NCI-H526 treated with DMSO at 0.1 percent for 48 hours (cell line): ENCODE results near the gene UBE2J2.

ENCODE experiments used
- DNase-seq: peaks from one replicate; lab custom pipeline; 2025; lab: John Stamatoyannopoulos, UW

UBE2J2 gene

DNA sequence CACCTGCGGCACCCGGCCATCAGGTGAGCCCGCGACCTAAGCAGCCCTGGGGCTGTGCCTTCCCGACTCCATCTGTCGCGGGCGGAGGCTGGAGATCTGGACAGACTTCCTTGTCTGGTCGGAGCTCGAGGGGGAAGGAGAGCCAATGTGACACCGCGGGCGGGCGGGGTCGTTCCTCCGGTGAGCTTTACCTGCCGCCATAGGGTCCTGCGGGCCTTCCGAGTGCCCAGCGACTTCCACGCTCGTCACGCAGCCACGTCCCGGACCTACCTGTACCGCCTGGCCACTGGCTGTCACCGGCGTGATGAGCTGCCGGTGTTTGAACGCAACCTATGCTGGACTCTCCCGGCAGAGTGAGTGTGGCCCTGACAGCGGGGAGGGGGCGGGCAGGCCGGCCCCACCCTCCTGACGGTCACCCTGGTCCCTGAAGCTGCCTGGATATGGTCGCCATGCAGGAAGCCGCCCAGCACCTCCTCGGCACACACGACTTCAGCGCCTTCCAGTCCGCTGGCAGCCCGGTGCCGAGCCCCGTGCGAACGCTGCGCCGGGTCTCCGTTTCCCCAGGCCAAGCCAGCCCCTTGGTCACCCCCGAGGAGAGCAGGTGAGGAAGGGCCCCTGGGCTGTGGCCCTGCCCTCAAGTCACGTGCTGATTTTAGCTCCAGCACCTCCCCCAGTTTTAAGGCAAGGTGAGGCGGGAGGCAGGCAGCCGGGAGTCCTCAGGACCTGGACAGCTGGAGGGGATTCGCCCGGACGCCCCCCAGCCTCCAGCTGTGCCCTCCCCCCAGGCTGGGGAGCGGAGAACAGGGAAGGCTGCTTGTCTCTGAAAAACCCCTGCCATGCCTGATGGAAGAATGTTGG, 35.8 kb upstream of the UBE2J2 start:
- DNase-seq, result no peak

DNA sequence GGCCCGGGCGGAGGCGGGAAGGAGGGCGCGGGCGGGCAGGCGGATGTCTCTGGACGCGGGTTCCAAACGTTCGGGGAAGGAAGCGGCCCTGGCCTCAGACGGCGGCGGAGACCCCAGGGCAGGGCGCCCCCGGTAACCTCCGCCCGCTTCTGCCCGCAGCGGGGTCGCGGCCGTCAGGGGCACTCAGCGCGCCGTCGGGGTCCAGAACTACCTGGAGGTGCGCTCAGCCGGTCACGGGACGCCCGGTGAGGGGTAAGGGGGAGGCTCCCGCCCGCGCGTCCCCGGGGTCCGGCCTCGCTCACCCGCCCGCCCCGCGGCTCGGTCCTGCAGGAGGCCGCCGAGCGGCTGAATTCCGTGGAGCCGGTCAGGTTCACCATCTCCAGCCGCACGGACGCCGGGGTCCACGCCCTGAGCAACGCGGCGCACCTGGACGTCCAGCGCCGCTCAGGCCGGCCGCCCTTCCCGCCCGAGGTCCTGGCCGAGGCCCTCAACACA, 35.1 kb upstream of the UBE2J2 start:
- DNase-seq, result no peak

DNA sequence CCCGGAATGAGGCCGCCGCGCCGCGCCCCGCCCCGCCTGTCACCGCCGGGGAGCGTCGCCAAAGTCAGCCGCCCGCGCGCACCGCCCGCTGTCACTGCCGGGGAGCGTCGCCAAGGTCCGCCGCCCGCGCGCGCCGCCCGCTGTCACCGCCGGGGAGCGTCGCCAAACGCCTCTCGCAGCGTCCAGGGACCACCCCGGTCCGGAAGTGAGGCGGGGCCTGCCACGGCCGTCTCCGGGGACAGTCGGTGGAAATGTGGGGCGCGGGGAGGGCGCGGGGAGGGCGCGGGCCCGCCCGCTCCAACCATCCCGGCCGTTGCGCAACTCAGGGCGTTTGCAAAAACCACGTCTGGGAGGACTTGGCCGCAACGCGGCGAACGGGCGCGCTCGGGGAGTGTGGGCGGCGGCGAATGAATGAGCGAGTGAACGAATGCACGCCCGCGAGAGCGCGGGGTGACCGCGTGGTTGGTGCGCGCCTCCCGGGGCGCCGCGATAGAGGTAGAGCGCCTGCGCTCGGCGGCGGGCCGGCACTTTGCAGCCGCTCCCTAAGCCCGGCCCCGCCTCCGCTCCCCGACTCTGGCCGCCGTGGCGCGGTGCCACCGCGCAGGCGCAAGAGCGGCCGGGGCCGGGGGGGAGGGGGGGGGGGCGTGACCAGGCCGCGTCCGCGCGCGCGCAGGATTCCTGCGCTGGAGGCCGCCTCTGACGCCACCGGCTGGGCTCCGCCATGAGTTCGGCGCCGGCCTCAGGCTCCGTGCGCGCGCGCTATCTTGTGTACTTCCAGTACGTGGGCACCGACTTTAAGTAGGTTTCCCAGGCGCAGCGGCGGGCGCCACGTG, 34.5 kb upstream of the UBE2J2 start, which contains the start of the genes ACAP3 and PUSL1:
Gene ACAP3, minus strand, starts transcription at position 8 of the 833 bp plus-strand sequence. CDS start 115 bp downstream, outside the sequence.
Gene PUSL1, plus strand, starts transcription at position 675 of the 833 bp plus-strand sequence. Its CDS starts 47 bp downstream, at position 722.
- peak; percentile 79 for DNase-seq

DNA sequence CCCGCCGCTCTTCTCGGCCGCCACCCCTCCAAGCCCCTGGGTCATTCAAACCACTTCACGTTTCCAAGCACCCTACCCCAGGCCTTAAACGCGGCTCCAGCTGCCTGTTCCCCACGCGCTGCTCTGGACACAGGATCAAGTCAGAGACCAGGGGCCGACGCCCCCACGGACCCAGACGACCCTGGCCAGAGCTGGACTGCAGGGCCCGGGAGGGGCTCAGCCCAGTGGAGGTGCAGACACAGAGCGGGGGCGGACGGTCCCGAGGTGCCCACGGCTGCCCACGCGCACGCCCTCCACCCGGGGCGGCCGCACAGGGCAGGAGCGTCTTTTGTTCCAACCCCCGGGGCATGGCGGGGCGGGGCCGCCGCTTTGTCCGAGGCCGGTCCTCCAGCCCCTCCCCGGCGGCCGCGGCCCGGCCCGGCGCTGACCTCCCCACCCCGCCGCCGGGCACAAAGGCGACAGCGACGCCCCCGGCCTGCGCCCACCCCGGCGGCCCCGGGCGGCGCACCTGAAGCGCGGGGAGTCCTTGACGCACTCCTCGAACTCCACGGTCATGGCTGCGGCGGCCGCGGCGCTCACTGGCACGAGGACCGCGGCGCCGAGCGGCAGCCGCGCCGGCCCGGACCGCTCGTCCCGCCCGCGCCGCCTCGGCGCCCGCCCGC, 33.7 kb upstream of the UBE2J2 start:
- no peak for DNase-seq

DNA sequence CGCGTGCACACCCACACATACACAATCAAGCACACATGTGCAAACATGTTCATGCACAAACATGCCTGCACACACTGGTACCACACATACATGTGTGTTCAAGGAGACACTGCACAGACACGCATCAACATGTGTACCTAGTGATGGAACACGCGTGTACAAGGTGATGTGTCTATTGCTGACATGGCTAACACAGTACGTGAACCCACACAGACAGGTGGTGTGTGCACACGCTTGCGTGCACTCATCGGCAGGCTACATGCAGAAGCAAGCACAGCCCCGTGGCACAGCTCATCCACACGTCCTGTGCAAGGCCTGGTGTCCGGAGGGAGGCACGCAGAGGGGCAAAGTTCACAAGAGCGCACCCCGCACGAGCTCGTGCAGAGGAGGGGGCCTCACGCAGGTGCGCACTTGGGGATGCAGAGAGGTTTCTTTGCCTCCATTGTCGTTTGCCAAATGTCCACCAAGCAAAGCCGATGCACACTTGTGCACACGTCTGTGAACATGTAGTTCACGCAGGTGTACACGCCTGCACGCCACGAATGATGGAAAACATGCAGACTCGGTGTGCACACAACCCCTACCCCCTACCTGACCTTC, 33.1 kb upstream of the UBE2J2 start:
- no peak for DNase-seq

DNA sequence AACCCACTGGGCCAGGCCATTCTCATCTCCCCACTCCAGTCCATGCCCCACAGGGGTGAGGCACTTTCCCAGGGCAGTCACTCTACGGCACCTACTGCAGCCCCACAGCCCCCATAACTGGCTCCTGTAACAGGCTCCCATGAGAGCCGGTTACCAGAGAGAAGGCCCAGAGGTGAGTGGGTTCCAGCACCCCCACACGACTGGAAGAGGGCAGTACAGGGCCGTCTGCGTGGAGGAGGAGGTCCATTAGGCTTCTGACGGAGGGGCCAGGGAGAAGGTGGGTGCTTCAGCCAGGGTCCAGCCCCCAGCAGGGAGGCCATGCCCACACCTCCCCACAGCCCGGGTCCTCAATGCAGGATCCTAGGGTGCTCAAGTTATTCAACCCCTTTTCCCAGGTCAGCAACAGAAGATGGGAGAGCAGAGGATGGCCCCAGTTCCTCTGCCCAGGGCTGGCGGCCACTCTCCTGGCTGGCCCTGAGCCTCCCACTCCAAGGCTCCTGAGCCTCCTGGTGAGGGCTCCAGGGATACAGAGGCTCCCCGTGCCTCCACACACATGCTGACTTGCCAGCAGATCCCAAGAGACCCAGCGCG, 32.5 kb upstream of the UBE2J2 start:
- no peak for DNase-seq

DNA sequence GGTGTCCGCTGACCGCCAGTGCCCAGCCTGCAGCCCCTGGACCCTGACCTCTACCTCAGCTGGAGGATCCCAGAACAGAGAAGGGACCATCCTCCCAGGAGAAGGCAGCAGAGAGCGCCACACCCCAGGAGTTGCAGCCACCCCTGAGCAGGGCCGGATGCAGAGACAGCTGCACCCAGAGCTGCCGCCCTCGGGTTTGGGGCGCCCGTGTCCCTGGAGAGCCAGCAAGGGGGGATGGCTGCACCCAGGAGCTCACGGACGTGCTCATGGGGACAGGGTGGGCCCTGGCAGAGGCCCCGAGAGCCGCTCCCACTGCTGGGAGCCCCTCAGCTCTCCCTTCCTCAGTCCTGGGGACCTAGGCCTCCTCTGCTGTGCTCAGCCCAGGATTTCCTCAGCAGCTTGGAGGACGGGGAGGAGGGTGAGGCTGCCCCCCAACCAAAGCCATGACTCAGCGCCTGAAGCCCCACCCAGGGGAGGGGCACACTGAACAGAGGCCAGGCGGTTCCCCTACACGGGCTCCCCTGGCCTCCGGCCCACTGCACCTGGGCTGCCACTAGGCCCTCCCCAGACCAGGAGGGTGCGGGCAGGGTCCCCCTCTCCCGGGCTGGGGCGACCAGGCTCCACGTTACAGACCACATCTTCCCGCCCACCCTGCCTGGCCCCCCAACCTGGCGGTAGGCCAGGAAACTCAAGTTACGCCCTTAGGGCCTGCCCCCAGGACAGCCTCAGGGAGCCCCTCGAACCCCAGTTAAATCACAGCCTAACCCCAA, 31.8 kb upstream of the UBE2J2 start:
- no peak for DNase-seq

DNA sequence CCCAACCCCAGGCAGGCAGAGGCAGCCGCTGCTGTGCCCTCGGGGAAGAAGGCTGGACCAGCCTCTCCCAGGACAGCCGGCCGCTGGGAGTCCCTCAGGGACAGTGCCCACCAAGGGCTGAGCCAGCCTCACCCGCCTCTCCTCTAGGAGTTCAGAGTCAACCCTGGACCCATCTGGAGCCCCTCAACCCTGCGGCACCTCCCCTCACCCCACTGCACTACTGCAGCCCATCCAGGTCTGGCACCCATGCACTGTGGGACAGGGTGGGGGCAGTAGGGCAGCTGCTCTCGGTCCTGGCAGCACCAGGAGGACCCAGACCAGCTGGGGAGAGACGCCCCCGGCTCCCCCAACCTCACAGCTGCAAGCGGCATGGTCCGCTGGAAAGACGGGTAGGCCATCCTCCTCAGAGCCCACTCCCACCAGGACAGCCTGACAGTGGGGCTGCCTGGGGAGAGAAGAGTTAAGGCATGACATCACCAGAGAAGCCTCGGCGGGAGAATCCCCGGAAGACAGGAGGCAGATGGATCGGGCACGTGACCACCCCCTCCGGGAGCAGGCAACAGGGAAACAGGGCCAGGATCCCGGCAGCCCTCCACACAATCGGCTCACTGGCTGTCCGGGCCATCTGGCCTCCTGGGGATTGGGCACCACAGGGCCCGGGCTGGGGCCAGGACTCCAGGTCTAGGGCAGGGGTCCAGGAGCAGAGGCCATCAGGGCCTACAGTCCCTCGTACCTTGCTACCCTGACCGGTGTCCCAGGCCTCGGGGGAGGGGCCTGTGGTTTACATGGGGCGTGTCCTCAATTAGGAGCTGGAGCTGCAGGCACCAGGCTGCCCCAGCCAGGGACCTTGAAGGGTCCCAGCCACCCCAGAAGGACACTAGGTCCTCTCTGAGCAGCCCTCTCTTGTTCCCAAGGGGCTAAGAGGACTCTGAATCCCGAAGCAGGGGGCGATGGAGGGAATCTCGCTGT, 31.0 kb upstream of the UBE2J2 start:
- DNase-seq, result peak; percentile 54

DNA sequence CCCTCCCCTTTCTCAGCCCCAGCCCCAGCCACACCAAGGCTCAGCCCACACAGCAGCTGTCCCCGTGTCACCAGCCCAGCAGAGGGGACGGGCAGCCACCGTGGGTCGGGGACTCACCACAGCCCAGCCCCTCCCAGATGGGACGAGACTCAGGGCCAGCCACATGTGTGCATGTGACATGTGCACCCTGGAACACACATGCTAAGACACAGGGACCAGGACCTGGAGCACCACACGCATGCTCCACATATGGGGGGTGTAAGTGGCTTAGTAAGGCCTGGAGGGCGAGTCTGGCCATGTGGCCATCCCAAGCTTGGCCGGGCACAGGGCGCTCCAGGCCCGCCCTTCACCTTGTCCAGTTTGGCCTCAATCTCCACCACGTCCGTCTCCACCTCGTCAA, 30.1 kb upstream of the UBE2J2 start:
- DNase-seq, result no peak

DNA sequence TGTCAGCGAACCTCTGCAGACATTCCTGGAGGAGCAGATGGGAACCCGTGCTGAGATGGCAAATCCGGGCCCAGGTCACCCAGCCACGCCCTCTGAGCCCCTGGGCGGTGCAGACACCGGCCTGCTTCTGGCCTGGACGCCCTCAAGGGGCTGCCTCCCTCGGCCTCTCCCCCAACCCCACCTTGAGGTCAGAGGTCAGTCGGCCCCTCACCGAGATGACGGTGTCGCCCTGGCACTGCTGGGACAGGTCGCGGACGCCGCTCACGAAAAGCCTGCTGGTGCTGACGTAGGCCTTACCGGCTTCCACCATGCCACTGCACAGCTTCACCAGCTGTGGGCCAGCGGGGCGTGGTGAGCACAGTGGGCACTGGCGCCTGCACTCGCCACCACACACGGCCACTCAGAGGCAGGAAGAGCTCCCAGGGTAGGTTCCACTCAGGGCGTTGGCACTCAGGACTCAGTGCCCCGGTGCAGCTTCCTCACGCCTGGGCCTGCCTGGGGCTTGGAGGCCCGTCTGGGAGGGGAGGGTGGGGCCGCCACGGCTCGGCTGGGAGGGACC, 29.4 kb upstream of the UBE2J2 start:
- DNase-seq, result no peak

DNA sequence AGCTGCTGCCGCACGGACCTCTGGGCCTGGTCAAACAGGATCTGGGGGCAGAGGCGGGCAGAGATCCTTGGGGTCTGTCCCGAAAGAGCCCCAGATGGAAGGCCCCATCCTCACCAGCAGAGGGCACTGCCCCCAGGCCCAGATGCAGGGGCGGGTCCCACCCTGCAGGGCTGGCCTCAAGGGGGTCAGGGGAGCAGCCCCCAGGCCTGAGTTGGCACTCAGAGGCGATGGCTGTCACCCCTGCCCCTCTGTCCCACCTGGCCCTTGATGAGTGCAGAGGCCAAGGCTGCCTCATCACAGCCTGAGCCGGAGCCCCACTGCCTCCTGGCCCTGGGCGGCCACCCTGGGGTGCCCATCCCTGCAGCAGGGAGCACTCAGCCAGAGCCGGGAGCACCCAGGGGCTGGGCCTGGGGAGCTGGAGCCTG, 28.4 kb upstream of the UBE2J2 start:
- DNase-seq, result no peak

DNA sequence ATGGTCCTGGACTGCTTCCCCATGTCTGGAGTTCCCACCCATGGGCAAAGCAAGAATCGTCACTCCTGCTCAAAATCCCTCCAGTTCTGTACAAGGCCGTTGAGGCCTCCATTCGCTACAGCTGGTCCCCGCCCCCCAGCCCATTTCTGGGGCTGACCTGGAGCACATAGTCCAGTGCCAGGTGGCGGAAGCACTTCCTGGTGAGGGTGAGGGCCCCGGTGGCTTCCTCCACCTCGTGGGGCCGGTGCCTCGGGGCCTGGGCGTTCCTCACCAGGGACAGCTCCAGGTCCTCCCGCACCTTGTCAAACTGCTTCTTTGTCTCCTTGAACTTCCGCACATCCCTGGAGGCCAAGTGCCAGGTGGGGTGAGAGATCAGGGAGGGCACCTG, 26.7 kb upstream of the UBE2J2 start:
- no peak for DNase-seq

DNA sequence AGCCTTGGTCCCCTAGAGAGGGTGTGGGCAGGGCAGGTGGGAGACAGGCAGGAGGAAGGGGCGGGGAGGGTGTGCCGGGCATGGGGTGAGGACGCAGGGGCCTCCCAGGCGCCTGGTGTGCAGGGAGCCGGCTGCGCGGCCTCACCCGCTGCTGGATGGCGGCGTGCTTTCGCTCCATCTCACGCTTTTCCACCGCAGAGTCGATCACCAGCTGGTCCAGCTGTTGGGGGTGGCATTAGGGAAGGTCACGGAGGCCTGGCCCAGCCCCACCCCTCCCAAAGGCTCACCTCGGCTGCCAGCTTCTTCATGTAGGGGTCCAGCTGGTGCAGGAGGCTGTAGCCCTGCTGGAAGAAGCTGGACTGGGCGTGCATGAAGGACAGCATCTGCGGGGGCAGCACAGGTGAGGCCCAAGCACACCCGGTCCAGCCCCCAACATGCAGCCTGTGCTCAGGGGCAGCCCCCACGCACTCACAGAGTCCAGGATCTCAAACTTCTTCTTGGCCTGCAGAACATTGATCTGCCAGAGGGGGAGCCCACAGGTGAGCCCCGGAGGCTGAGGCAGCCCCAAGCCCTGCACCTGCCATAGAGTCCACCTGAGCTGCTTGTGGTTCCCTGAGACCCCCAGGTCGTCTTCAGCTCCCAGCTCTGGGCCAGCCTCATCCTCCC, 26.2 kb upstream of the UBE2J2 start:
- no peak for DNase-seq

DNA sequence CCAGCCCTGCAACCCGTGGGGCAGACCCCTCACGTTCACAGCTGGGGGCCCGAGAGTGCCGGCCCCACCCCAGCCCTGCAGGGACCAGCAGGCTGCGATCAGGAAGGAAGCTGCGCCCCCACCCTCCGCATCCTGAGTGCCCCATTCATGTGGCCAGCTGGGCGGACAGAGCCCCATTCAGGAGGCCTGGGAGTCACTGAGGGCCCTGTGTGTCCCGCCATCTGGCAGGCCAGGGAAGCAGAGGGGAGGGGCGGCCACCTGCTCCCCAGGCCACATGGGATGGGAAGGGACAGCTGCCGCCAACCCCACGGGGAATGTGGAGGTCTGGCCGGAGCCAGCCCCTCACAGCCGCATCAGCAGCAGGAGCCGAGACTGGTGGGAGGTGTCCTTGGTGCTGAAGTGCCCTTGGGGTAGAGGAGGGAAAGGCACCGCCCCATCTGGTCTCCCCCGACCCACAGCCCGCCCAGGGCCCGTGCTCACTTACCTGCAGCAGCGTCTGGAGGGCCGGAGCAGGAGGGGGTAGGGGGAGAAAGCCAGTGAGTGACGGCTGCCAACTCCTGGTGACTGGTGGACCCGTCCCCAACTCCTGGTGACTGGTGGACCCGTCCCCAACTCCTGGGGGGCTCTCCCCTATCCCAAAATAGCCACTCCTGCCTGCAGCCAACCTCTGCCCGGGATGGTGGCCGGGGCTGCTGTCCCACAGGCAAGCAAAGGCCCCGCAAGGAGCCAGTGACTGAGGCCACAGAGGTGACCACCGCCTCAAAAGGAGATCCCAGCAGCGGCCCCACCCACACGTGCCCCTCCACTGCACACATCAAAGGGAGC, 25.4 kb upstream of the UBE2J2 start:
- no peak for DNase-seq

DNA sequence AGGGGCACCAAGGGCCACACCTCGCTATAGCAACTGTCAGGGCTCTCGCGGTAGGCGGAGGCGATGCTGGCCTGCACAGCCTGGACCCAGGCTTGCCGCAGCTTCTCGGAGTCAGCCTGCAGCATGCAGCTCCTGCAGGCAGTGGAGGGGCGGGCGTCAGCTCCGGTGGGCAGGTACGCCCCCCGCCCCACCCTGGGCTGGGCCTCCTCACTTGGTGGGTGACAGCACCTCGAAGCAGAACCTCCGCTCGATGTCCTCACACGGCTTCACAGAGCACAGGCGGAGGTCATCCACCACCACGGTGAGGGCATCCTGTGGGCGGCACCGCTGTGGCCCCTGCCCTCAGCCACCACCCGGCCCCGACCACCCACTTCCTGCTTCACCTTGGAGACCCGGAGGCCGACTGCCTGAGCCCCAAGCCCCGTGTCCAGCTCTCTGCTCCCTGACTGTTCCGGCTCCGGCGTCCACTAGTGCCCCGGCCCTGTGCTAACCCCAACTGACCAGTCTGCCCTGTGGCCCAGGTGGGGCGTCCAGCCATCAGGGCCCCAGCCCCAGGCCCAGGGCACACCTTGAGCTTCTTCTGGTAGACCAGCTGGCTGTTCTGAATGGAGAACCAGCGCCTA, 24.3 kb upstream of the UBE2J2 start:
- no peak for DNase-seq

DNA sequence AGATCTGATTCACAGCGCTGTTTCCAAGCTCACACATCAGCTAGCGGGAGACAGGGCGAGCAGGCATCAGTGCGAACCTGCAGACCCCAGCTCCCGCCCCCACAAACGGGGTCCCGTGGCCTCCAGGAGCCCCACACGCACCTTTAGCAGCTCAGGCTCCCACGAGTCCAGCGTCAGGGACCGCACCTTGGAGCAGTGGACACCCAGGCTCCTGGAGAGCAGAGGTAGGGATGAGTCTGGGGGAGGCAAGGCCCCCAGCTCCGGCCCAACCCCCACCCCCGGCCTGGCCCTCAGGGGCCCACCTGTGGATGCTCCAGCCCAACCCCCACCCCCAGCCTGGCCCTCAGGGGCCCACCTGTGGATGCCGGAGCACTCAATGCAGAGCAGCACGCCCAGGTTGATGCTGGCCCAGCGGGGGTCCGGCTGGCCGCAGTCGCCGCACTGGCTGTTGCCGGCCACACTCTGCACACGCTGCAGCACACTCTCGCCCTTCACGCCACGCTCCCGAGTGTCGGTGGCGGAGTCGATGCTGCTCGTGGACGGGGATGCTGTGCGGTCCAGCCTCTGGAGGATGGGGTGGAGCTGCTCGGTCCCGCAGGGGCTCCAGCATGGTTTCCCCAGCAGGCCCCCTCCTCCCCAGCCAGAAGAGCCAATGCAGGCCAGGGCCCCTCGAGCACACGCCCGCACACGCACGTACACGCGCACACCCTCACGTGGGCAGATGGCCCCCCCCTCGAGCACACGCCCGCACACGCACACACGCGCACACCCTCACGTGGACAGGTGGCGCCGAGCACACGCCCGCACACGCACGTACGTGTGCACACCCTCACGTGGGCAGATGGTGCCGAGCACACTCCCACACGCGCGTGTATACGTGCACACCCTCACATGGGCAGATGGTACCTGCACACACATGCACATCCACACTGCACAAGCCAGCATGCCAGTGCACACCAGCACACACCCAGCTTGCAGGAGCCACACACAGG, 22.7 kb upstream of the UBE2J2 start:
- DNase-seq, result no peak
